Hypothalamus (tissue), 51 donors: ENCODE data around the gene DDX17.

Experiments used
- DNase-seq, 51 donors: peaks; one replicate each; lab custom pipeline; 2025; lab: John Stamatoyannopoulos, UW

Gene DDX17

GRCh38 chr22:38506118-38506962 lies at the start of gene DDX17:
DDX17 (minus strand) TSS chr22:38506311.
- DNase-seq: peak; percentile 68 to 98 (median 93)

GRCh38 chr22:38554281-38554680 lies 48.2 kb upstream of the DDX17 start:
- DNase-seq: no peak

- no peak for DNase-seq
These were observed 43.2 kb upstream of the DDX17 start for GRCh38 chr22:38549101-38549894.

- DNase-seq: no peak
These were observed 34.6 kb upstream of the DDX17 start for GRCh38 chr22:38540701-38541100.

GRCh38 chr22:38531251-38531938 lies 25.3 kb upstream of the DDX17 start:
- DNase-seq: peak in 1 of 51 donors; percentile 39

GRCh38 chr22:38524429-38524828 lies 18.3 kb upstream of the DDX17 start:
- DNase-seq: no peak

GRCh38 chr22:38523479-38523878 lies 17.4 kb upstream of the DDX17 start:
- DNase-seq: no peak

- no peak for DNase-seq
These were observed 16.9 kb upstream of the DDX17 start for GRCh38 chr22:38523029-38523428.

GRCh38 chr22:38519453-38520250 lies 13.5 kb upstream of the DDX17 start:
- peak in 1 of 51 donors; percentile 42 for DNase-seq

GRCh38 chr22:38518620-38519019 lies 12.5 kb upstream of the DDX17 start:
- no peak for DNase-seq

- DNase-seq: no peak
These were observed 7.0 kb upstream of the DDX17 start for GRCh38 chr22:38513063-38513462.

GRCh38 chr22:38510416-38510970 lies 4.4 kb upstream of the DDX17 start:
- DNase-seq: no peak

- DNase-seq: peak in 50 of 51 donors; percentile 40 to 96 (median 74)
These were observed 482 bp downstream of the DDX17 start for GRCh38 chr22:38505541-38506117.

- peak in 7 of 51 donors; percentile 3 to 21 (median 8) for DNase-seq
These were observed 1.2 kb downstream of the DDX17 start for GRCh38 chr22:38504731-38505540.

- no peak for DNase-seq
These were observed 3.1 kb downstream of the DDX17 start for GRCh38 chr22:38503021-38503420.

GRCh38 chr22:38501797-38502672 lies 4.1 kb downstream of the DDX17 start:
- no peak for DNase-seq

GRCh38 chr22:38497869-38498268 lies 8.2 kb downstream of the DDX17 start:
- no peak for DNase-seq

- DNase-seq: no peak
These were observed 11.2 kb downstream of the DDX17 start for GRCh38 chr22:38494939-38495338.
